OCI-LY3 (cell line): ENCODE results near the gene TAF11L13.
"Not testable (repeated sequence)": the region's sequence is repeated elsewhere in the genome, so short reads cannot be mapped to it uniquely, and the experiment has no call there.

ENCODE experiments used
- H2AFZ ChIP-seq: fragments of 200-600, 300-600 bp; shearing (Covaris generic); 2 replicates; pipeline ENCODE4 v1.6.0; 2014; ENCODE audit warnings: antibody characterized with exemption, low read depth, low read length
- H3K27ac ChIP-seq: fragments of 200-600, 300-600 bp; sonication (generic); 2 replicates; pipeline ENCODE4 v1.5.1; 2014; ENCODE audit warnings: mild to moderate bottlenecking, low read length, moderate library complexity, mixed read lengths
- H3K27me3 ChIP-seq: fragments of 200-600, 300-600 bp; sonication (generic); 2 replicates; pipeline ENCODE4 v1.6.1; 2014; ENCODE audit warnings: low read depth, low read length, mixed read lengths
- H3K36me3 ChIP-seq: fragments of 200-600, 300-600 bp; sonication (generic); replicated peaks from 2 replicates; pipeline ENCODE3; 2014; ENCODE audit warnings: low read depth, low read length, mixed read lengths
- H3K4me1 ChIP-seq: fragments of 300-600, 200-600 bp; sonication (generic); 2 replicates; pipeline ENCODE4 v1.6.1; 2014; ENCODE audit warnings: low read length, mixed read lengths
- H3K4me2 ChIP-seq: fragments of 200-600, 300-600 bp; sonication (generic); 2 replicates; pipeline ENCODE4 v1.6.1; 2014; ENCODE audit warnings: low read length, mixed read lengths
- H3K4me3 ChIP-seq: fragments of 300-600, 200-600 bp; sonication (generic); 2 replicates; pipeline ENCODE4 v1.5.1; 2014; ENCODE audit warnings: antibody characterized with exemption, mild to moderate bottlenecking, low read length, moderate library complexity
- H3K79me2 ChIP-seq: fragments of 300-600, 200-600 bp; shearing (Covaris generic); 2 replicates; pipeline ENCODE4 v1.6.1; 2014; ENCODE audit warnings: mild to moderate bottlenecking, low read length, mixed read lengths
- H3K9ac ChIP-seq: fragments of 300-600, 200-600 bp; shearing (Covaris generic); 2 replicates; pipeline ENCODE4 v1.6.0; 2014; ENCODE audit warnings: mild to moderate bottlenecking, low read length, moderate library complexity
- H3K9me3 ChIP-seq: fragments of 200-600, 300-600 bp; shearing (Covaris generic); 2 replicates; pipeline ENCODE4 v1.6.1; 2014; ENCODE audit warnings: low read length, mixed read lengths; ENCODE audit not compliant: insufficient read depth
- H4K20me1 ChIP-seq: fragments of 200-600, 300-600 bp; sonication (generic); 2 replicates; pipeline ENCODE4 v1.6.1; 2016; ENCODE audit warnings: low read length, mixed read lengths; ENCODE audit not compliant: insufficient read depth
- EZH2phosphoT487 ChIP-seq: fragments of 200-600 bp; shearing (Covaris generic); IDR thresholded peaks from 2 replicates; pipeline ENCODE4 v1.6.1; 2018; ENCODE audit warnings: antibody characterized with exemption, mixed run types, low read depth
- TF ChIP-seq, protein P1 (sequence below): fragments of 200-600, 300-600 bp; sonication (generic); IDR thresholded peaks from 2 replicates; pipeline ENCODE4 v1.5.1; 2014; ENCODE audit warnings: antibody characterized with exemption, low read length, low read depth

Gene TAF11L13

DNA sequence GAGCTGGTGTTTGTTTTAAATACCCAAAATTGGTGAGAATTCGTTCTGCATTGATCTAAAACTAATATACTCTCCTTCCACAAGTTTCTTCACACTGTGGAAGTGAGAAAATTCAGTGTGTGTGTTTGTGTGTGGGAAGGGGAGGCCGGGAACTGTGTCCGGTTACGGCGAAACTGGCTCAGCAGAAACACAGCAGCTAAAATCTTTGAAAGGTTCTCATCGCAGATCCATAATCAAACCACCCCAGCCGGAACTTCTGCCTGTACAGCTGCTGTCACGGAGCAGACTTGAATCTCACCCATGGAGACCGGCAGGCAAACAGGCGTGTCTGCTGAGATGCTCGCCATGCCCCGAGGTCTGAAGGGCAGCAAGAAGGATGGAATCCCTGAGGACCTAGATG, at the start of gene TAF11L13:
TAF11L13 (plus strand) TSS at position 301 of the 400 bp plus-strand sequence.
- H4K20me1 ChIP-seq, H3K9ac ChIP-seq, H3K4me1 ChIP-seq, H3K27ac ChIP-seq, H3K36me3 ChIP-seq, H3K4me3 ChIP-seq, H3K79me2 ChIP-seq, H3K4me2 ChIP-seq, H3K27me3 ChIP-seq, H3K9me3 ChIP-seq, H2AFZ ChIP-seq: not testable (repeated sequence)

DNA sequence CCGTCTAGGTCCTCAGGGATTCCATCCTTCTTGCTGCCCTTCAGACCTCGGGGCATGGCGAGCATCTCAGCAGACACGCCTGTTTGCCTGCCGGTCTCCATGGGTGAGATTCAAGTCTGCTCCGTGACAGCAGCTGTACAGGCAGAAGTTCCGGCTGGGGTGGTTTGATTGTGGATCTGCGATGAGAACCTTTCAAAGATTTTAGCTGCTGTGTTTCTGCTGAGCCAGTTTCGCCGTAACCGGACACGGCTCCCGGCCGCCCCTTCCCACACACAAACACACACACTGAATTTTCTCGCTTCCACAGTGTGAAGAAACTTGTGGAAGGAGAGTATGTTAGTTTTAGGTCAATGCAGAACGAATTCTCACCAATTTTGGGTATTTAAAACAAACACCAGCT, 46.2 kb upstream of the TAF11L13 start, which contains the start of gene TAF11L7:
TAF11L7 (minus strand) TSS at position 101 of the 400 bp plus-strand sequence.
- H3K9ac ChIP-seq, H3K4me2 ChIP-seq, H3K9me3 ChIP-seq: not testable (repeated sequence)

DNA sequence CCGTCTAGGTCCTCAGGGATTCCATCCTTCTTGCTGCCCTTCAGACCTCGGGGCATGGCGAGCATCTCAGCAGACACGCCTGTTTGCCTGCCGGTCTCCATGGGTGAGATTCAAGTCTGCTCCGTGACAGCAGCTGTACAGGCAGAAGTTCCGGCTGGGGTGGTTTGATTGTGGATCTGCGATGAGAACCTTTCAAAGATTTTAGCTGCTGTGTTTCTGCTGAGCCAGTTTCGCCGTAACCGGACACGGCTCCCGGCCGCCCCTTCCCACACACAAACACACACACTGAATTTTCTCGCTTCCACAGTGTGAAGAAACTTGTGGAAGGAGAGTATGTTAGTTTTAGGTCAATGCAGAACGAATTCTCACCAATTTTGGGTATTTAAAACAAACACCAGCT, 41.0 kb upstream of the TAF11L13 start, which contains the start of gene TAF11L8:
TAF11L8 (minus strand) TSS at position 101 of the 400 bp plus-strand sequence.
- not testable (repeated sequence) for H3K79me2 ChIP-seq, H3K27me3 ChIP-seq, H3K4me3 ChIP-seq, H3K36me3 ChIP-seq, H4K20me1 ChIP-seq, H3K27ac ChIP-seq, H2AFZ ChIP-seq, H3K4me1 ChIP-seq, H3K9ac ChIP-seq, H3K4me2 ChIP-seq, H3K9me3 ChIP-seq

More for the DNA sequence above, 46.2 kb upstream of the TAF11L13 start, which contains the start of gene TAF11L7:
- not testable (repeated sequence) for H3K4me1 ChIP-seq, H3K27me3 ChIP-seq, H3K4me3 ChIP-seq, H2AFZ ChIP-seq, H3K79me2 ChIP-seq, H3K27ac ChIP-seq, H4K20me1 ChIP-seq, H3K36me3 ChIP-seq

DNA sequence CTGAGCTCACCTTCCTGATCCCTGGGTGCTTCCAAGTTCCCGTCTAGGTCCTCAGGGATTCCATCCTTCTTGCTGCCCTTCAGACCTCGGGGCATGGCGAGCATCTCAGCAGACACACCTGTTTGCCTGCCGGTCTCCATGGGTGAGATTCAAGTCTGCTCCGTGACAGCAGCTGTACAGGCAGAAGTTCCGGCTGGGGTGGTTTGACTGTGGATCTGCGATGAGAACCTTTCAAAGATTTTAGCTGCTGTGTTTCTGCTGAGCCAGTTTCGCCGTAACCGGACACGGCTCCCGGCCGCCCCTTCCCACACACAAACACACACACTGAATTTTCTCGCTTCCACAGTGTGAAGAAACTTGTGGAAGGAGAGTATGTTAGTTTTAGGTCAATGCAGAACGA, 37.6 kb upstream of the TAF11L13 start, which contains the start of gene TAF11L9:
TAF11L9 (minus strand) TSS at position 140 of the 400 bp plus-strand sequence.
- H3K27ac ChIP-seq, H3K4me2 ChIP-seq, H3K4me1 ChIP-seq, H3K27me3 ChIP-seq, H2AFZ ChIP-seq, H3K9me3 ChIP-seq, H4K20me1 ChIP-seq, H3K9ac ChIP-seq, H3K79me2 ChIP-seq, H3K4me3 ChIP-seq, H3K36me3 ChIP-seq: not testable (repeated sequence)

DNA sequence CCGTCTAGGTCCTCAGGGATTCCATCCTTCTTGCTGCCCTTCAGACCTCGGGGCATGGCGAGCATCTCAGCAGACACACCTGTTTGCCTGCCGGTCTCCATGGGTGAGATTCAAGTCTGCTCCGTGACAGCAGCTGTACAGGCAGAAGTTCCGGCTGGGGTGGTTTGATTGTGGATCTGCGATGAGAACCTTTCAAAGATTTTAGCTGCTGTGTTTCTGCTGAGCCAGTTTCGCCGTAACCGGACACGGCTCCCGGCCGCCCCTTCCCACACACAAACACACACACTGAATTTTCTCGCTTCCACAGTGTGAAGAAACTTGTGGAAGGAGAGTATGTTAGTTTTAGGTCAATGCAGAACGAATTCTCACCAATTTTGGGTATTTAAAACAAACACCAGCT, 34.2 kb upstream of the TAF11L13 start, which contains the start of gene TAF11L10:
TAF11L10 (minus strand) TSS at position 101 of the 400 bp plus-strand sequence.
- H2AFZ ChIP-seq, H3K4me2 ChIP-seq, H3K36me3 ChIP-seq, H3K9ac ChIP-seq, H3K27me3 ChIP-seq, H3K27ac ChIP-seq, H3K79me2 ChIP-seq, H3K4me1 ChIP-seq, H4K20me1 ChIP-seq, H3K4me3 ChIP-seq, H3K9me3 ChIP-seq: not testable (repeated sequence)

DNA sequence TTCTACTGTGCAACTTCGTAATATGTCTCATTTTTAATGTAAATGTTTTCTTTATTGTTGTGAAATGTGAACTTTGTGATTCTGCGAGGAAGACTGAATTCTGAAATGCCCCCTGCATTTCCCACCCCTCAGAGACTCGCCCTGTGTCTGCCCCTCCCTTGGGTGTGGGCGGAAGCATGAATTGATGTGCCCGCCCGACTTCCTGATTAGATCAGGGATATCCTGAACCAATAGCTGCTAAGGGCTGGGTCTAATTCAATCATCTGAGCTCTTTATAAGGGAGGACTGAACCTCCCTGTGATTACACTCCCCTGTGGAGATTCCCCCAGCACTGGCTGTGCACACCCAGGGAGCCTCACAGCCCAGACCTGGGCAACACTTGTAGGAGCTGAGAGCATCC, 28.0 kb upstream of the TAF11L13 start, which contains the start of gene TAF11L11:
TAF11L11 (plus strand) TSS at position 304 of the 400 bp plus-strand sequence.
- H3K4me2 ChIP-seq, H3K27me3 ChIP-seq, H3K4me3 ChIP-seq, H3K9me3 ChIP-seq, H3K27ac ChIP-seq, H2AFZ ChIP-seq, H4K20me1 ChIP-seq, H3K36me3 ChIP-seq, H3K9ac ChIP-seq, H3K79me2 ChIP-seq, H3K4me1 ChIP-seq: not testable (repeated sequence)

DNA sequence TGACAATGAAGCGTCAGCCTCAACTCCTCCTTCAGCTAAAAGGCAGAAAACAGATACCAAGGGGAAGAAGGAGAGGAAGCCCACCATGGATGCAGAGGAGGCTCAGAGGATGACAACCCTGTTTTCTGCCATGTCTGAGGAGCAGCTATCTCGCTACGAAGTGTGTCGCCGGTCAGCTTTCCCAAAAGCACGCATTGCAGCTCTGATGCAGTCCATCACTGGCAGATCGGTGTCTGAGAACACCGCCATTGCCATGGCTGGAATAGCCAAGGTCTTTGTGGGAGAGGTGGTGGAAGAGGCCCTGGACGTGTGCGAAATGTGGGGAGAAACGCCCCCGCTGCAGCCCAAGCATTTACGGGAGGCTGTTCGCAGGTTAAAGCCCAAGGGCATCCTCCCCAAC, 26.9 kb upstream of the TAF11L13 start:
- no peaks in the 10 kb centered on the region for H4K20me1 ChIP-seq
- H3K9me3 ChIP-seq = no peaks in the 10 kb centered on the region
- H3K79me2 ChIP-seq = no peaks in the 10 kb centered on the region
- H3K4me3 ChIP-seq = no peak overlapping the region
- H3K9ac ChIP-seq = no peak overlapping the region
- H3K27ac ChIP-seq = no peak overlapping the region
- no peaks in the 10 kb centered on the region for H3K4me1 ChIP-seq
- H3K36me3 ChIP-seq = no peaks in the 10 kb centered on the region
- TF ChIP-seq, protein P1, sequence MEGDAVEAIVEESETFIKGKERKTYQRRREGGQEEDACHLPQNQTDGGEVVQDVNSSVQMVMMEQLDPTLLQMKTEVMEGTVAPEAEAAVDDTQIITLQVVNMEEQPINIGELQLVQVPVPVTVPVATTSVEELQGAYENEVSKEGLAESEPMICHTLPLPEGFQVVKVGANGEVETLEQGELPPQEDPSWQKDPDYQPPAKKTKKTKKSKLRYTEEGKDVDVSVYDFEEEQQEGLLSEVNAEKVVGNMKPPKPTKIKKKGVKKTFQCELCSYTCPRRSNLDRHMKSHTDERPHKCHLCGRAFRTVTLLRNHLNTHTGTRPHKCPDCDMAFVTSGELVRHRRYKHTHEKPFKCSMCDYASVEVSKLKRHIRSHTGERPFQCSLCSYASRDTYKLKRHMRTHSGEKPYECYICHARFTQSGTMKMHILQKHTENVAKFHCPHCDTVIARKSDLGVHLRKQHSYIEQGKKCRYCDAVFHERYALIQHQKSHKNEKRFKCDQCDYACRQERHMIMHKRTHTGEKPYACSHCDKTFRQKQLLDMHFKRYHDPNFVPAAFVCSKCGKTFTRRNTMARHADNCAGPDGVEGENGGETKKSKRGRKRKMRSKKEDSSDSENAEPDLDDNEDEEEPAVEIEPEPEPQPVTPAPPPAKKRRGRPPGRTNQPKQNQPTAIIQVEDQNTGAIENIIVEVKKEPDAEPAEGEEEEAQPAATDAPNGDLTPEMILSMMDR = no peak
- no peak for TF ChIP-seq EZH2phosphoT487
- no peak overlapping the region for H2AFZ ChIP-seq
- H3K4me2 ChIP-seq = no peak overlapping the region
- H3K27me3 ChIP-seq = no peaks in the 10 kb centered on the region

DNA sequence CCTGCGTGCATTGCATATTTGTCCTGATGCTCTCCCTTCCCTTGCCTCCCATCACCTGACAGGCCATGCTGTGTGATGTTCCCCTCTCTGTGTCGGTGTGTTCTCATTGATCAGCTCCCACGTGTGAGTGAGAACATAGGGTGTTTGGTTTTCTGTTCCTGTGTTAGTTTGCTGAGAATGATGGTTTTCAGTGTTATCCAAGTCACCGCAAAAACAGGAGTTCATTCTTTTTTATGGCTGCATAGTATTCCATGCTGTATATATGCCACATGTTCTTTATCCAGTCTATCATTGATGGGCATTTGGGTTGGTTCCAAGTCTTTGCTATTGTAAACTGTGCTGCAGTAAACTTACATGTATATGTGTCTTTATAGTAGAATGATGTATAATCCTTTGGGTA, 24.4 kb upstream of the TAF11L13 start:
- H3K4me1 ChIP-seq, H3K4me2 ChIP-seq, H2AFZ ChIP-seq, H3K27ac ChIP-seq, H3K9me3 ChIP-seq, H3K36me3 ChIP-seq, H3K79me2 ChIP-seq, H3K27me3 ChIP-seq, H3K4me3 ChIP-seq, H4K20me1 ChIP-seq, H3K9ac ChIP-seq: not testable (repeated sequence)

DNA sequence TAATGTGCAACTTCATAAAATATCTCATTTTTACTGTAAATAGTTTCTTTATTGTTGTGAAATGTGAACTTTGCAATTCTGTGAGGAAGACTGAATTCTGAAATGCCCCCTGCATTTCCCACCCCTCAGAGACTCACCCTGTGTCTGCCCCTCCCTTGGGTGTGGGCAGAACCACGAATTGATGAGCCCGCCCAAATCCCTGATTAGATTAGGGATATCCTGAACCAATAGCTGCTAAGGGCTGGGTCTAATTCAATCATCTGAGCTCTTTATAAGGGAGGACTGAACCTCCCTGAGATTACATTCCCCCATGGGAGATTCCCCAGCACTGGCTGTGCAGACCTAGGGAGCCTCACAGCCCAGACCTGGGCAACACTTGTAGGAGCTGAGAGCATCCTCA, 21.8 kb upstream of the TAF11L13 start, which contains the start of gene TAF11L12:
TAF11L12 (plus strand) TSS at position 301 of the 400 bp plus-strand sequence.
- H3K79me2 ChIP-seq, H2AFZ ChIP-seq, H3K4me3 ChIP-seq, H3K4me1 ChIP-seq, H3K27ac ChIP-seq, H3K36me3 ChIP-seq, H3K9me3 ChIP-seq, H3K27me3 ChIP-seq, H4K20me1 ChIP-seq, H3K4me2 ChIP-seq, H3K9ac ChIP-seq: not testable (repeated sequence)
